RKO (cell line): ENCODE results near the gene P3H2.
"Not testable (repeated sequence)": the region's sequence is repeated elsewhere in the genome, so short reads cannot be mapped to it uniquely, and the experiment has no call there.

ENCODE experiments used
- DNase-seq: peaks from one replicate; pipeline ENCODE4 v3.0.0-alpha.2; 2016; ENCODE audit warnings: low spot score

P3H2 gene

GRCh38 chr3:190086191-190086590 lies 34.5 kb downstream of the P3H2 start:
- DNase-seq, result no peak

DNA sequence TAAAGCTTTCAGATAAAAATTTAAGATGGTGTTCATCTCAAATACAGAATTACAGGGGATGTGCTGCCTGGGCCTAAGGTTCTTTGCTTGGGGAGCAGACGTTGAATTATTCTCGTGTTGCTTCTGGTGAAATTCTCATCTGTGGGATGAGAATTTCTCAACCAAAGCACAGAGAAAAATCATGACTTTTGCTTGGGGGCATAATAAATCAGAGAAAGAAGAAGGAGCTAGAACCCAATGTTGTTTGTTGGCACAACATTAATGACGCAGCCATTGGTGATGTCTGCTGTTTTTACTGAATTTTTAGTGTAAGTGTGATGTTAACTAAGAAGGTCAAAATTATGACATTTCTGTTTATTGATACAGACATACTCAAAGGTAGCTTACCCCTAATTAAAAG lies 35.7 kb downstream of the P3H2 start:
- no peak for DNase-seq

DNA sequence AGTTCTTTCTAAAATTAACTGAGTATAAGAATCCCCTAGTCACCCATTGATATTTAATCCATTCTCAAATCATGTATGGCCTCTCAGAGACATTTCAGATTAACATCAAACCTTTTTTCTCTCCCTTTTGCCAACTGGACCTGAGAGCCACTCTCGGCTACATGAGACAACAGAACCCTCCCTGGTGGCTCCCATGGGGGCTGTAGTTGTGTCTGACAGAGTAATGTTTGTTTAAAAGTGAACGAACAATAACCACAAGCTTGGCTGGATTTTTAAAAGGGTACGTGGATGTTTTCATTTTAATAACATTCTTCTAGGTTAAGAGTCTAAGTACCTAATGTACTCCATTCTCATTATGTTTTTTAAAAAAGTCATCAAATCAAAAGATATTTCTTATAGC lies 37.1 kb downstream of the P3H2 start:
- no peak for DNase-seq

DNA sequence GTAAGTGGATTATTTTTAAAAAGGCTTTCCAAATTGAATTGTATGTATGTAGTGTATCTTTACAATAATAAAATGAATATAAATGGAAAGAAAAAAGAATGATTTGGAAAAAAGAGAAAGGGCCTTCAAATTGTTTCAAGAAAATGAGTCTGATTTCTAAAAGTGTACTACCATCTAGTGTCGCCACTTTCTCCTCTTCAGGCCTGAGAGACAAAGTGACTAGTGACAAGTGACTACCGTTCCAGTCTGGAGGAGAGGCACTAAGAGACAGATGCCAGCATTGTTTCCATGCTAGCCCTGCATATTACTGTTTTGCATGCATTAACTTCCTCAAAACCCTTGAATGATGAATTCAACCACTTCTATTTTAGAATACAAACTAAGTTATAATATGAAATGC lies 39.3 kb downstream of the P3H2 start:
- no peak for DNase-seq

GRCh38 chr3:190079173-190079572 lies 41.5 kb downstream of the P3H2 start:
- DNase-seq, result not testable (repeated sequence)

GRCh38 chr3:190077395-190078045 lies 43.2 kb downstream of the P3H2 start:
- DNase-seq, result no peak

- peak; percentile 70 for DNase-seq
Observed at GRCh38 chr3:190076601-190077394, 43.9 kb downstream of the P3H2 start.

GRCh38 chr3:190076136-190076535 lies 44.6 kb downstream of the P3H2 start:
- DNase-seq, result no peak

DNA sequence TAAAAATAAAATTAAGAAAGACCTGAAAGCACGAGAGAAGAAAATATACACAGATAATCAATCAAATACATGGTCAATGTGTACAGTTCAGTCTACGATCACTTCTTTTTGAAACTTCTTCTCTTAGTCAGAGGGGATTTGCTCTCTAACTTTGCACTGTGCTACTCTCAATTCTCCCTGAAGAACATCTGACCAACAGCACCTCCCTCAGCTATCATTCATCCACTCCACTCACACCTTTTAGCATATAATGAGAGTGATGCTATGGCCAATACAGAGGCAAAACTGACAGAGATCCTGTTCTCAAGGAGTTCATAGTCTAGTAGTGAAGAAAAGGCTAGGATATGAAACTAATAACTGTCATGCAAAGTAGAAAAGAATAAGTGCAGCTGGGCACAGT lies 45.9 kb downstream of the P3H2 start:
- no peak for DNase-seq

DNA sequence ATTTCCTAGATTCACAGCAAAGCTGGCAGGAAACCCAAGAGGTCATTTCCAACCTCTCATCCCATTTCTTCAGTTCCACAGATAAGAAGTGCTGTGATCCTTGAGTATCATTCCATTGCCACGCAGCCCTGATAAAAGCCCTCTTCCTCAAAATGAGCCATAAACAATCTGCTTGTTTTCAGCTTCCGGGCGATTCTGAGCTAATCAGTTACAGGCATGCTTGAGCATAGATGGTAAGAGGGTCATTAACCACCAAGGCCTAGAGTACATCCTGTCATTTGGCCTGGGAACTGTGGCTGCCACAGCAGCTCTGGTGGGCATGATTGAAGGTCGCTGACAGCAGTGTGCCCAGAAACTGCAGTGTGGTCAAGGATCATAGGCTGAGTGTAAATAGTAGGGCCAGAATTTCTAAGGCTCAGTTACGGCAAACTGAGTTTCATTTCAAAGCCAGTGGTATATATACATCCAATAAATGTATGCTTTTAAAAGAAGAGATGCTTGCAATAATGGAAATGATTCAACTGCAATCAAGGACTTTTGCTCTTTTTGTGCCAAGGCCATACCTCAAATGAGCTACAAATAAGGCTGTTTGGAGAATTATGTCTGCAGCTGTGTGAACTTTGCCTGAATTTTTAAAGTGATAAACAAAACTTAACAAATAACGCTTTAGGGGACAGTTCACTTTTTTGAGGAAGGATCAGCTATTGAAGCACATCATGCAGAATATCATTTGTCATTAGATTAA lies 47.3 kb downstream of the P3H2 start:
- DNase-seq, result no peak

DNA sequence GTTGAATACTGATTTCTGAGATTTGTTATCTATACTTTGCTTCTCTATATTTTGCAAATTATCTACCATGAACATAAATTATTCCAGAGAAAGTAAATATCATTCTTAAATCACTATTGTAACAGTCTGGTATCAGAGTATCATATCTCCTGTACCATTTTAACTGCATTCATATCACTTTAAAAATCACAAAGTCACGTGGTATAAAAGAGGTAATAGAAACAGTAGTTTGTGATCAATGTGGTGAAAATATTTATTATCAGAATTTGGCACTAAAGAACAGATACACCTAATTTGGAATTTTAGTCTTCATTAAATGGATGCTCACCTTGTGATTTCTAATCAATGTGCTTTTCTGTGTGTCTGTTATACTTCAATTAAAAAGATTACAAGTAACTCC lies 47.8 kb downstream of the P3H2 start:
- DNase-seq, result no peak

- DNase-seq, result not testable (repeated sequence)
Observed at GRCh38 chr3:190071921-190072320, 48.8 kb downstream of the P3H2 start.

- no peak for DNase-seq
Observed at GRCh38 chr3:190070622-190071347, 49.9 kb downstream of the P3H2 start.

DNA sequence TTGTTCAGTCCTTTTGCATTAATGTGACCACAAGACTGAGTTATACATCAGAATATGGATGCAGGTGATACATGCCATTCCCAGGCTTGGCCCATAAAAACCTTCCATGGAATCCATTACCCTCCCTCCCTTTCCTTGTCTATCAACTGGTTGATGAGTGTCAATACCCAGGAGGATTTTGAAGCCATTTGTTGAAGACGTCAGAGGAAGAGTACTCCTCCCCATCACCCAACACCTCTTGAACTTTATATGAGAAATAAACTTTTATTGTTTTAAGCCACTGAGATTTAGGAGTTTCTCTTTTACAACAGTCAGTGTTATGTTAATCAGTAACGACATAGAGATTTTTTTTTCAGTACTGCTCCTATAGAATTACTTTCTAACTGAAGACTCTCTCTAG lies 55.5 kb downstream of the P3H2 start:
- no peak for DNase-seq

- no peak for DNase-seq
Observed at GRCh38 chr3:190064659-190065058, 56.0 kb downstream of the P3H2 start.

- DNase-seq, result no peak
Observed at GRCh38 chr3:190064112-190064511, 56.6 kb downstream of the P3H2 start.

DNA sequence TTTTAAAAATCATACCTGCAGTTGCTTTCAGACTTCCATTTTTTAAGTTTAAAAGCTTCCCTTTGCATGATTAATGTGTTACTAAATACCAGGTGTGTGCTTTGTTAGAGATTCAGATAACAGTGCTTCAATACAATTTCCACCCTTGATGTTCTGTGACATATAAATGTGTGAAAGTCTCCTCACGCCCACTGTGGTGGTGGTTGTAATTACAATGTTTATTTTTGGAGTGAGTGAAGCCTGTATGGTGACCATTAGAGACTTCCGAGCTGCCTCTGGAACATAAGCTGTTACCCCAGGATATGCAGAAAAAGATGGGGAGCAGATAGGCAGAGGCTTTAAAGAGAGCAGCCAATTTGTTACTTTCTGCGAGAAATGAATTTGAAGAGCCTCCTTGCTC lies 57.2 kb downstream of the P3H2 start:
- DNase-seq, result no peak

- DNase-seq, result no peak
Observed at GRCh38 chr3:190060192-190060775, 60.4 kb downstream of the P3H2 start.

DNA sequence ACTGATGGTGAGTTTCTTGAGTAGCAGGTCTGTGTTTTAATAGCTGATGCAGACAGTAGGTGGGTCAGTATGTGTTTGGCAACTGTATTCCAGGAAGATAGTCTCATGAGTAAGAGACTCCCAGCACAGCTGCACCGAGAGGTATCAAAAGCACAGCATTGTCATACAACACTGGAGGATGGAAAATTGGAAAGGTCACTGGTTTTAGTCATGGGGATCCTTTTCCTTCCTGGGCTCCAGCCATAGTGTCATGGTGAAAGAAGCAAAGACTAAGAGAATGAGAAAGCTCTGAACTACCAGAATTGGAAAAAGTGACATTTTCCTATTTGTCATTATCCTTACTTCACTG lies 61.5 kb downstream of the P3H2 start:
- no peak for DNase-seq

- no peak for DNase-seq
Observed at GRCh38 chr3:190058521-190059241, 62.0 kb downstream of the P3H2 start.

- DNase-seq, result no peak
Observed at GRCh38 chr3:190056742-190057141, 64.0 kb downstream of the P3H2 start.
